GM12878 (cell line): ENCODE data around the gene SEMA7A. TPM values are rescaled to one million over a fixed set of nuclear protein-coding genes. Genes with fewer than 3 reads are reported as not detected.

Source experiments
- ATAC-seq: fragments of 200-7000 bp; cut with Tn5 transposase; 3 replicates; pipeline ENCODE4 v1.9.1; 2020; ENCODE audit warnings: mild to moderate bottlenecking, moderate library complexity
- BruUV-seq: library from RNA; stranded (reverse); fragments of 400-500 nt; replicated peaks from 2 replicates; lab custom pipeline; 2021; lab: Mats Ljungman, UMichigan
- CTCF ChIA-PET: fragments of 300-600 bp; sonication (Branson Sonifier 250); formaldehyde crosslinking; extraction: SDS; loops from one replicate; lab custom pipeline; 2021; ENCODE audit warnings: inconsistent platforms; lab: Yijun Ruan, JAX
- POLR2A ChIA-PET: fragments of 350-600 bp; formaldehyde crosslinking; extraction: SDS; loops from one replicate; lab custom pipeline; 2021; ENCODE audit warnings: inconsistent platforms; lab: Charles Lee
- RAD21 ChIA-PET: fragments of 300-600 bp; sonication (Branson Sonifier 250); formaldehyde crosslinking; loops from one replicate; lab custom pipeline; 2023; ENCODE audit warnings: antibody characterized with exemption; ENCODE audit not compliant: unreplicated experiment; lab: Charles Lee
- SMC1A ChIA-PET: fragments of 300-600 bp; sonication (Branson Sonifier 250); formaldehyde crosslinking; loops from one replicate; lab custom pipeline; 2023; ENCODE audit not compliant: unreplicated experiment, uncharacterized antibody; lab: Charles Lee
- DNase-seq: peaks from one replicate; pipeline ENCODE4 v3.0.0-alpha.2; 2011; ENCODE audit warnings: low read depth, low spot score
- FAIRE-seq: peaks from 3 replicates; lab custom pipeline; 2011; peaks lifted over from hg19 to GRCh38; lab: Jason Lieb, UNC
- H2AFZ ChIP-seq: 2 replicates; pipeline ENCODE4 v1.6.0; 2011; ENCODE audit warnings: low read depth, low read length, control low read depth; ENCODE audit not compliant: control insufficient read depth
- H3K27ac ChIP-seq: 2 replicates; pipeline ENCODE4 v1.5.1; 2011; ENCODE audit warnings: control low read depth; ENCODE audit not compliant: control insufficient read depth, insufficient read depth
- H3K27me3 ChIP-seq, 2 experiments: replicated peaks in 1 of 2; 2 replicates each; pipeline versions ENCODE4 v1.6.0 to v1.6.1; 2011; ENCODE audit warnings: low read length in 1 of 2; ENCODE audit not compliant: control insufficient read depth in 2 of 2, insufficient read depth in 2 of 2
- H3K36me3 ChIP-seq, 2 experiments: 2 replicates each; pipeline ENCODE4 v1.5.1; 2011; ENCODE audit warnings: low read length in 1 of 2; ENCODE audit not compliant: control insufficient read depth in 2 of 2, insufficient read depth in 2 of 2
- H3K4me1 ChIP-seq: 2 replicates; pipeline ENCODE4 v1.6.1; 2011; ENCODE audit warnings: mild to moderate bottlenecking, low read length, moderate library complexity, mixed read lengths; ENCODE audit not compliant: control insufficient read depth, insufficient read depth
- H3K4me2 ChIP-seq: 2 replicates; pipeline ENCODE4 v1.6.0; 2011; ENCODE audit warnings: control low read depth; ENCODE audit not compliant: control insufficient read depth, insufficient read depth
- H3K4me3 ChIP-seq: fragments of 200-600 bp; sonication (generic); 2 replicates; pipeline ENCODE4 v1.5.1; 2016
- H3K79me2 ChIP-seq: 2 replicates; pipeline ENCODE4 v1.6.0; 2011; ENCODE audit warnings: low read length; ENCODE audit not compliant: control insufficient read depth, insufficient read depth
- H3K9ac ChIP-seq: 2 replicates; pipeline ENCODE4 v1.8.0; 2011; ENCODE audit warnings: low read length, control low read depth, mixed read lengths; ENCODE audit not compliant: control insufficient read depth, insufficient read depth
- H3K9me3 ChIP-seq: replicated peaks from 3 replicates; pipeline ENCODE4 v1.5.1; 2011; ENCODE audit warnings: mild to moderate bottlenecking, low read length; ENCODE audit not compliant: control insufficient read depth, insufficient read depth
- H4K20me1 ChIP-seq: 2 replicates; pipeline ENCODE4 v1.6.0; 2011; ENCODE audit not compliant: control insufficient read depth, insufficient read depth
- CBX5 ChIP-seq: sonication (generic); IDR thresholded peaks from 2 replicates; pipeline ENCODE4 v1.6.1; 2016; ENCODE audit warnings: low read depth, moderate library complexity, mild to moderate bottlenecking, inconsistent platforms
- CREB1 ChIP-seq: IDR thresholded peaks from 2 replicates; pipeline ENCODE4 v1.6.1; 2012; ENCODE audit warnings: low read depth, mild to moderate bottlenecking, inconsistent platforms
- E4F1 ChIP-seq: fragments of 450-650 bp; IDR thresholded peaks from 2 replicates; pipeline ENCODE4 v1.6.1; 2018; ENCODE audit warnings: borderline replicate concordance, mild to moderate bottlenecking; ENCODE audit not compliant: partially characterized antibody
- ESRRA ChIP-seq: IDR thresholded peaks from 2 replicates; pipeline ENCODE4 v1.6.1; 2012; ENCODE audit warnings: mild to moderate bottlenecking, low read length, improper control_type of control experiment
- ETV6 ChIP-seq, 2 experiments: fragments of 450-650 bp in 1 of 2; IDR thresholded peaks in 1 of 2; conservative IDR thresholded peaks in 1 of 2; 2 replicates each; pipeline ENCODE4 v1.6.1; 2014; ENCODE audit warnings: antibody characterized with exemption in 1 of 2, borderline replicate concordance in 1 of 2, low read depth in 1 of 2, mild to moderate bottlenecking in 1 of 2, moderate library complexity in 1 of 2
- HCFC1 ChIP-seq: fragments of 150-350 bp; IDR thresholded peaks from 2 replicates; pipeline ENCODE4 v1.6.1; 2014; ENCODE audit warnings: low read length
- HDAC2 ChIP-seq: fragments of 200-600 bp; sonication (generic); IDR thresholded peaks from 2 replicates; pipeline ENCODE4 v1.6.1; 2017
- IKZF2 ChIP-seq, 2 experiments: fragments of 450-650 bp; IDR thresholded peaks; 2 replicates each; pipeline ENCODE4 v1.6.1; 2017; ENCODE audit warnings: mild to moderate bottlenecking in 2 of 2, moderate library complexity in 2 of 2
- MXI1 ChIP-seq: fragments of 150-350 bp; IDR thresholded peaks from 2 replicates; pipeline ENCODE4 v1.6.1; 2011; ENCODE audit warnings: low read depth, mild to moderate bottlenecking, inconsistent platforms, low read length, improper control_type of control experiment
- NFYA ChIP-seq: IDR thresholded peaks from 2 replicates; pipeline ENCODE4 v1.6.1; 2011; ENCODE audit warnings: low read depth, mild to moderate bottlenecking, low read length, improper control_type of control experiment, borderline replicate concordance
- NRF1 ChIP-seq: conservative IDR thresholded peaks from 2 replicates; pipeline ENCODE4 v1.6.1; 2011; ENCODE audit warnings: mild to moderate bottlenecking, low read depth, low read length, improper control_type of control experiment
- SIX5 ChIP-seq: IDR thresholded peaks from 2 replicates; pipeline ENCODE4 v1.6.1; 2011; ENCODE audit warnings: mild to moderate bottlenecking, low read depth, low read length, moderate library complexity; ENCODE audit not compliant: severe bottlenecking
- SMC3 ChIP-seq: IDR thresholded peaks from 2 replicates; pipeline ENCODE4 v1.6.1; 2011; ENCODE audit warnings: low read length, improper control_type of control experiment, borderline replicate concordance
- STAT3 ChIP-seq: IDR thresholded peaks from 2 replicates; pipeline ENCODE4 v1.6.1; 2011; ENCODE audit warnings: low read depth, low read length, improper control_type of control experiment
- SUPT20H ChIP-seq: IDR thresholded peaks from 2 replicates; pipeline ENCODE4 v1.6.1; 2011; ENCODE audit warnings: low read depth, mild to moderate bottlenecking, low read length, moderate library complexity, borderline replicate concordance; ENCODE audit not compliant: control insufficient read depth
- TCF7 ChIP-seq: IDR thresholded peaks from 2 replicates; pipeline ENCODE4 v1.6.1; 2014; ENCODE audit warnings: antibody characterized with exemption, borderline replicate concordance
- ZNF24 ChIP-seq: fragments of 450-650 bp; IDR thresholded peaks from 2 replicates; pipeline ENCODE4 v1.6.1; 2017; ENCODE audit warnings: antibody characterized with exemption, mild to moderate bottlenecking
- WGBS: methylation state at CpG from one replicate; pipeline ENCODE4 v1.1.6; 2016; ENCODE audit warnings: low lambda C conversion rate; ENCODE audit not compliant: insufficient replicate concordance, insufficient coverage; ENCODE audit errors: missing lambda C conversion rate; 5-methylcytosine and 5-hydroxymethylcytosine counted together
- in situ Hi-C: fragments of 300-500 bp; cut with MboI; formaldehyde crosslinking; loops from 9 replicates; pipeline ENCODE4 v1.14.3; 2018; ENCODE audit warnings: mixed read lengths
- intact Hi-C: fragments of 100-400 bp; cut with micrococcal nuclease; formaldehyde crosslinking; loops from one replicate; pipeline ENCODE4 v1.14.2; 2022; ENCODE audit not compliant: unreplicated experiment
- polyA plus RNA-seq, 11 experiments: library from polyadenylated mRNA; depleted of rRNA in 4 of 11; unstranded in 6 of 11; stranded (reverse) in 5 of 11; fragments of >200 nt; fragmentation: Nextera tagmentation in 4 of 11; fragmentation: Illumina TruSeq in 1 of 11; extraction: Ambion mirVana in 4 of 11; extraction: Trizol in 1 of 11; gene quantifications; 1 replicate in 1 of 11; 2 replicates in 10 of 11; pipeline versions ENCODE4 v1.2.1 to v1.2.3, GENCODE V29; 2011 to 2016; ENCODE audit warnings: inconsistent platforms in 2 of 11, missing spikeins in 2 of 11, low read depth in 1 of 11
- total RNA-seq, 4 experiments: library from RNA; depleted of rRNA in 3 of 4; stranded (reverse); fragments of >200 nt in 3 of 4; fragmentation: Illumina TruSeq in 1 of 4; extraction: Trizol in 1 of 4; gene quantifications; 2 replicates each; pipeline versions ENCODE4 v1.2.1 to v1.2.3, GENCODE V29; 2013 to 2021

SEMA7A gene
- total and polyA plus RNA-seq, 10 of the 15 experiments (the other 5 are each of a cell fraction or from before 2014, with no cell fraction given): 0.08 to 112 (median 53.5) TPM

GRCh38 chr15:74442604-74443003, 8.8 kb upstream of the SEMA7A start:
- intact Hi-C loops (no loop called here), in situ Hi-C loops (no loop called here)
- Histone ChIP-seq H2AFZ (no peak overlapping the region), H3K4me2 (no peak overlapping the region), H3K4me1 (peaks cover 5% of the 10 kb centered on the region), H3K27me3 (no peaks in the 10 kb centered on the region), H3K79me2 (no peaks in the 10 kb centered on the region), H3K9ac (no peak overlapping the region), H4K20me1 (no peaks in the 10 kb centered on the region), H3K36me3 (peaks cover 10% of the 10 kb centered on the region in 2 experiments), H3K4me3 (no peak overlapping the region), H3K27ac (no peak overlapping the region), H3K9me3 (no peaks in the 10 kb centered on the region)
- BruUV-seq: no TSS peak
- TF ChIP-seq SUPT20H (no peak), CBX5 (no peak), ESRRA (no peak), NFYA (no peak), HDAC2 (no peak), CREB1 (no peak), SMC3 (no peak), ETV6 (conservative IDR thresholded peaks at IDR 0.05 in 1 of 2, IDR thresholded peaks at IDR 0.05 in 1 of 2; ENCODE audit: borderline replicate concordance in 1 of 2, low read depth in 1 of 2) (no peak), STAT3 (no peak), NRF1 (no peak), IKZF2 (IDR thresholded peaks at IDR 0.05) (no peak), SIX5 (no peak), MXI1 (no peak), ZNF24 (no peak), E4F1 (no peak), HCFC1 (no peak), TCF7 (no peak)
- ChIA-PET CTCF (interaction anchor here (1.0 to 22.3 kb wide), 6 partner anchors 8 to 66 kb away, joined by 3 to 655 read pairs (median 5); partner anchors contain the start of gene CYP11A1), SMC1A (interaction anchor here (0.7 to 25.4 kb wide), 6 partner anchors 9 to 62 kb away, joined by 3 to 544 read pairs (median 3); partner anchors contain the start of gene SEMA7A), POLR2A (interaction anchor here (0.8 to 0.9 kb wide), 2 partner anchors 16 to 67 kb away, joined by 4 read pairs; no protein-coding TSS in a partner anchor), RAD21 (interaction anchor here (1.0 to 2.3 kb wide), 4 partner anchors 47 to 67 kb away, joined by 3 to 18 read pairs (median 8); no protein-coding TSS in a partner anchor)
- FAIRE-seq (no peak), DNase-seq (no peak), ATAC-seq (no peak)
- 50% methylated on average over 3 of the region's 3 CpGs for WGBS
